Measurements from ENCODE around the gene CLDN14. TPM values are rescaled to one million over a fixed set of nuclear protein-coding genes. Genes with fewer than 3 reads are reported as not detected.

CLDN14 gene, protein sequence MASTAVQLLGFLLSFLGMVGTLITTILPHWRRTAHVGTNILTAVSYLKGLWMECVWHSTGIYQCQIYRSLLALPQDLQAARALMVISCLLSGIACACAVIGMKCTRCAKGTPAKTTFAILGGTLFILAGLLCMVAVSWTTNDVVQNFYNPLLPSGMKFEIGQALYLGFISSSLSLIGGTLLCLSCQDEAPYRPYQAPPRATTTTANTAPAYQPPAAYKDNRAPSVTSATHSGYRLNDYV
- total RNA-seq (2012; rRNA removed): not detected in 2 replicates

DNA sequence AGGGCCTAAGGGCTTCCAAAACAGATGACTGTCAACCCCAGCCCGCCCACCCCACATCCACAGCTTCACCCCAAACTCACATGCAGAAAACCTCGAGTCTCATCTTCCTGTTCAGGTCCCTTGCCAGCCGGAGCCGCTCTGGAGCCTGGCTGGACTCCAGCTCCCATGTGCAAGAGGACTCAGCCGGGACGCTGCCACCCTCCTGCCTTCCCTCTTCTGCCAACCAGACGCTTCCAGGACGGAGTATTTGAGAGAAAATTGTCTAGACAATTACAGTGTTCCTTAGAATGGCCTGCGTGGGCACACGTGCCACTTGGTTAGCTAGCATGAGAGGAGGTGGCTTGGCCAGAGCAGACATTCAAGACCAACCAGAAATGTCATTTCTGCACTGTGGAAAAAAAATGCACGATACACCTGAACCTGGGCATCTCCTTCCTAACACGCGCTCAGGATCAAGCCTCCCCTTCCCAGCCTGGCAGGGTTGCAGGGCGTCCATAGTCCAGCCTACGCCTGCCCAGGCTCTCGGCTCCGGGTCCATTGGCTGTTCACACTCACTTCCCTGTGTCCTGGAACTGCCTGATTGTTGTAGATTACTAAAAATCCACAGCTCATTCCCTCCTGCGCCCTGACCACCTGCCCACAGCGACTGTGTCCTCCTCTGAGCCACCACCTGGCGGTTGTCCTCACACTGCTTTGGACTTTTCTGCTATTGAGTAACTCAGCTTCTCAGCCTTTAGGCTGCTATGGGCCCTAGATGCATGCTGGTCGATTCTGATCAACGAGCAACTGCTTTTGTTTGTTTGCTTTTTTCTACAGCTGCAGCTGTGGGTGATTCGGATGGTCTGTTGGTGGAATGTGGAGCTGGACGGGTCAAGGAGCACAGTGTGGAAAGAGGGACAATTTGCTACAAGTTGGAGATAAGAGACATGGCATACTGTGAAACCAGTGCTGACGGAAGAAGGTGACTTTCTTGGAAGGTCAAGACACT, at the start of gene CLDN14:
Gene CLDN14, minus strand, starts transcription at position 708 of the 988 bp plus-strand sequence. CDS start 18,427 bp downstream, outside the sequence.
- H3K27me3 ChIP-seq (ENCODE audit: control insufficient read depth, insufficient read depth, low read length): no peaks in the 10 kb centered on the region
- H3K9ac ChIP-seq (ENCODE audit: low read depth, low read length): peak within 1 kb of the TSS; percentile 53
- H3K4me3 ChIP-seq (ENCODE audit: low read length): peak within 1 kb of the TSS; percentile 10
- H3K36me3 ChIP-seq (ENCODE audit: insufficient read depth, low read length): no peaks in the 10 kb centered on the region
- H3K4me2 ChIP-seq (ENCODE audit: low read length): peak within 1 kb of the TSS; percentile 74
- H3K4me1 ChIP-seq (ENCODE audit: control insufficient read depth, insufficient read depth, low read length): peaks cover 23% of the 10 kb centered on the region
- H3K9me3 ChIP-seq (replicated peaks; ENCODE audit: low read length): no peaks in the 10 kb centered on the region

DNA sequence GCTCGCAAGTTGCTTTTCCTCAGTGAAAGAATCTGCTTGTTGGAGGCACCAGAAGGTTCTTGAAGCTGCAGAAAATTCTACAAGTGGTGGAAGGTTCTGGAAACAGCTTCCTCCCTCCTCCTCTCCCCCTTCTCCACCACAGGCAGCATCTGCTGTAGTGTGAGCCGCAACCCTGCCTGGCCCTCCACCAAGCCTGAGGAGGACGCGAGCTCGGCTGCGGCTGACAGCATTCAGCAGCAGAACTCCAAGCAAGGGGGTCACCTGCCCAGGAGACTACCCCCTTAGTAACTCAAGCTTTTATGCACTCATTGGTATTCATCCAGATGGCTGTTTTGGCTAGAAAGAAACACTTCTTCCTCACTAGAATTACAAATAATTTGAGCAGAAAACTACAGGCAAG, 48.8 kb upstream of the CLDN14 start:
- no peaks in the 10 kb centered on the region for H3K9me3 ChIP-seq (replicated peaks; ENCODE audit: low read length)
- H3K4me3 ChIP-seq (ENCODE audit: low read length): no peak overlapping the region
- H3K27me3 ChIP-seq (ENCODE audit: control insufficient read depth, insufficient read depth, low read length): peaks cover 40% of the 10 kb centered on the region
- H3K4me2 ChIP-seq (ENCODE audit: low read length): no peak overlapping the region
- H3K9ac ChIP-seq (ENCODE audit: low read depth, low read length): no peak overlapping the region
- no peaks in the 10 kb centered on the region for H3K4me1 ChIP-seq (ENCODE audit: control insufficient read depth, insufficient read depth, low read length)
- H3K36me3 ChIP-seq (ENCODE audit: insufficient read depth, low read length): no peaks in the 10 kb centered on the region

DNA sequence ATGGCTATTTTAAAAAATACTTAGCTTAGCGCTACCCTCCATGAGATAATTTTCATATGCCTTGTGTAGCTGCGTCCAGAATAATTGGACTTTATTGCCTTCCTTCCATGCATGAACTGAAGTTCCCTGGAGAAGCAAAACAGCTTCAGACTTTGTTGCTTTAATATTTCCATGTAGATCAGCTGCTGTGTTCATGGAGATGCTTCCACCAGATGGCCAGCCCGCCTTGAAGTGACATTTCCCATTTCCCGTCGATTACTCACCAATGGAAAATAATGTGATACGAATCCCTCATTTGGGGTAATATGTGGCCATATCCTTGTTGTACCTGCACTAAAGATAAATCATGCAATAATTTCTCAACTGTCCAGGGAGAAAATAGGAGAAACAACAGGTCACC, 47.4 kb upstream of the CLDN14 start:
- no peak overlapping the region for H3K4me3 ChIP-seq (ENCODE audit: low read length)
- no peaks in the 10 kb centered on the region for H3K36me3 ChIP-seq (ENCODE audit: insufficient read depth, low read length)
- no peak overlapping the region for H3K9ac ChIP-seq (ENCODE audit: low read depth, low read length)
- H3K9me3 ChIP-seq (replicated peaks; ENCODE audit: low read length): no peaks in the 10 kb centered on the region
- H3K4me1 ChIP-seq (ENCODE audit: control insufficient read depth, insufficient read depth, low read length): no peaks in the 10 kb centered on the region
- peaks cover 43% of the 10 kb centered on the region for H3K27me3 ChIP-seq (ENCODE audit: control insufficient read depth, insufficient read depth, low read length)
- no peak overlapping the region for H3K4me2 ChIP-seq (ENCODE audit: low read length)

DNA sequence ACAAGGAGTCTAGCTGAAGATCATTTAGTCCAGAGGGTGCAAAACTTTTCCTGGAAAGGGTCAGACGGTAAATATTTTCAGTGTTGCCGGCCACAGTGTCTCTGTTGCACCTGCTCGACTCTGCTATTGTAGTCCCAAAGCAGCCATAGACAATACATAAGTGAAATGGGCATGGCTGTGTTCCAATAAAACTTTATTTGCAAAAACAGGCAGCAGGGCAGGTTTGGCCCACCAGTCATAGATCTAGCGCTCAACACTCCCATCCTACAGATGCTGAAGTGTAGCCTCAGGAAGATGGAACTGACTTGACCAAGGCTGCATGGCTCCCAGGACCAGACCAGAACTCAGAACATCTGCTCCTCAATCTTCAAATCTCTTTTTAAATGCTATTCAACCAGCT, 46.2 kb upstream of the CLDN14 start:
- H3K27me3 ChIP-seq (ENCODE audit: control insufficient read depth, insufficient read depth, low read length): peaks cover 43% of the 10 kb centered on the region
- no peak overlapping the region for H3K9ac ChIP-seq (ENCODE audit: low read depth, low read length)
- no peak overlapping the region for H3K4me3 ChIP-seq (ENCODE audit: low read length)
- H3K4me1 ChIP-seq (ENCODE audit: control insufficient read depth, insufficient read depth, low read length): no peaks in the 10 kb centered on the region
- H3K4me2 ChIP-seq (ENCODE audit: low read length): no peak overlapping the region
- no peaks in the 10 kb centered on the region for H3K36me3 ChIP-seq (ENCODE audit: insufficient read depth, low read length)
- H3K9me3 ChIP-seq (replicated peaks; ENCODE audit: low read length): no peaks in the 10 kb centered on the region

DNA sequence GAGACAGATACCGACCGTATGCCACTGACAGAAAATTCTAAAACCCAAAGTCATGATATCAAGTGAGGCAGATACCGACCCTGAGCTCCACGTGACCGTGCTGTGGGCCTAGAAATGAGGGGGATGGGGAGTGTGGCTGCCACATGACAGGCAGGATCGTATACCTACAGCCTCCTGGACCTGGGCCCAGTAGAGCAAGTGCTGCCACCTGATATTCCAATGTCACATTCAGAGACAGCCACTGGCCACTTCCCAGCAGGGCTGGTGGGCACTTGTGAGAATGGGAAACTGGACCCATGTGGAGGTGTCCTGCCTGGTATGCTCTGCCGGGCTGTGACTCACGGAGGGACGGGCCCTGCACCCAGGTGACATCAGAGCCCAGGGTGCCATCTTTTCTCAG, 44.6 kb upstream of the CLDN14 start:
- no peaks in the 10 kb centered on the region for H3K4me1 ChIP-seq (ENCODE audit: control insufficient read depth, insufficient read depth, low read length)
- H3K27me3 ChIP-seq (ENCODE audit: control insufficient read depth, insufficient read depth, low read length): peaks cover 42% of the 10 kb centered on the region
- H3K36me3 ChIP-seq (ENCODE audit: insufficient read depth, low read length): no peaks in the 10 kb centered on the region
- no peak overlapping the region for H3K4me2 ChIP-seq (ENCODE audit: low read length)
- H3K9ac ChIP-seq (ENCODE audit: low read depth, low read length): no peak overlapping the region
- H3K9me3 ChIP-seq (replicated peaks; ENCODE audit: low read length): no peaks in the 10 kb centered on the region
- no peak overlapping the region for H3K4me3 ChIP-seq (ENCODE audit: low read length)

DNA sequence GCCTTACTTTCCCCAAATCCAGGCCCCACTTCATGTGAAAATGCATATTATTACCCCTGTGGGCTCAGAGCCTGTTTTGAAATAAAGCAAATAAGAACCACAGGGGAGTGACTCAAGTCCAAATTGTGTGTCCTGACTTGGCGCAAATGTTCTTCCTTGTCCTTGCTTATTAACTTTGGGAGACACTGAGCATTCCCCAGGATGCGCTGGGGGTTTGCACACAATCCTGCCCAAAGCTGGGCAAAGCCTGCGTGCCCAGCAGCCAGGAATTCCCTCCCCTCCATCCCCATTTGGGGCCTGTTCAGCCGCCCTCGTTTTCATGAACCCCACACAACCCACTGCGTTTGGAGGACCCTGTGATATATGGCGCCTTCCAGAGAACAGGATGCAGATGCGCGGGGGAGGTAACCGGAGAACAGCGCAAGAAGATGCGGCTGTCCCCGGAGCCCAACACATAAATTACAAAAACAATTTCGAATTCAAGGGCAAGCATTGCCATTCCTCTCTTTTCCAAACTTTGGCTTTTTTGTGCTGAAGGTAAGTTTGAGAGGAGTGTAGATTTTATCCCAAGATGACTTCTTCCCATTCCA, 42.4 kb upstream of the CLDN14 start:
- Histone ChIP-seq H3K27me3 (ENCODE audit: control insufficient read depth, insufficient read depth, low read length) (peaks cover 25% of the 10 kb centered on the region), H3K4me1 (ENCODE audit: control insufficient read depth, insufficient read depth, low read length) (no peaks in the 10 kb centered on the region), H3K36me3 (ENCODE audit: insufficient read depth, low read length) (no peaks in the 10 kb centered on the region)

DNA sequence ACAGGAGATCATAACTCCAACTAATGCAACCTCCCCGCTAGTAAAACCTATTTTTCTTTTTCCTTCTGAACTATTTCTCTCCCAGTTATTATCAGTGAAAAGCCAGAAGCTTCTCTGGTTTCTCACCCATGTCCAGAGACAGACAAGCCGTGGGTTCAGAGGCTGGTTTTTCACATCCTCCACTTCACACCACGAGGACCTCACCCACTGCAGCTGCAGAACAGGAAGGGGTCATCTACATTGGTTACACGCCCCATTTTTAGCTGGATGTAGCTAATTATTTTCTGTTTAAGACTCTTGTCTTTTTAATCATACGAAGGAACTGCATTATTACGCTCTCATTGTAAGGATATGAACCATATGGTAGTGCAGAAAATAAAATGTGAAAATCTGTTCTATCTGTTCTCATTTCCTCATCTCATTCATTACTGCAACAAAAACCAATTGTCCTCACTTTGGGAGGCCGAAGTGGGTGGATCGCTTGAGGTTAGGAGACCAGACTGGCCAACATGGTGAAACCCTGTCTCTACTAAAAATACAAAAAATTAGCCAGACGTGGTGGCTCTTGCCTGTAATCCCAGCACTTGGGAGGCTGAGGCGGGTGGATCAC, 39.1 kb upstream of the CLDN14 start:
- H3K4me3 ChIP-seq (ENCODE audit: low read length): no peak overlapping the region
- no peak overlapping the region for H3K4me2 ChIP-seq (ENCODE audit: low read length)
- no peaks in the 10 kb centered on the region for H3K36me3 ChIP-seq (ENCODE audit: insufficient read depth, low read length)
- no peaks in the 10 kb centered on the region for H3K4me1 ChIP-seq (ENCODE audit: control insufficient read depth, insufficient read depth, low read length)
- H3K9me3 ChIP-seq (replicated peaks; ENCODE audit: low read length): no peaks in the 10 kb centered on the region
- peaks cover 11% of the 10 kb centered on the region for H3K27me3 ChIP-seq (ENCODE audit: control insufficient read depth, insufficient read depth, low read length)
- no peak overlapping the region for H3K9ac ChIP-seq (ENCODE audit: low read depth, low read length)

More for the DNA sequence above, 42.4 kb upstream of the CLDN14 start:
- no peak overlapping the region for H3K4me2 ChIP-seq (ENCODE audit: low read length)
- no peaks in the 10 kb centered on the region for H3K9me3 ChIP-seq (replicated peaks; ENCODE audit: low read length)
- no peak overlapping the region for H3K4me3 ChIP-seq (ENCODE audit: low read length)
- H3K9ac ChIP-seq (ENCODE audit: low read depth, low read length): no peak overlapping the region

DNA sequence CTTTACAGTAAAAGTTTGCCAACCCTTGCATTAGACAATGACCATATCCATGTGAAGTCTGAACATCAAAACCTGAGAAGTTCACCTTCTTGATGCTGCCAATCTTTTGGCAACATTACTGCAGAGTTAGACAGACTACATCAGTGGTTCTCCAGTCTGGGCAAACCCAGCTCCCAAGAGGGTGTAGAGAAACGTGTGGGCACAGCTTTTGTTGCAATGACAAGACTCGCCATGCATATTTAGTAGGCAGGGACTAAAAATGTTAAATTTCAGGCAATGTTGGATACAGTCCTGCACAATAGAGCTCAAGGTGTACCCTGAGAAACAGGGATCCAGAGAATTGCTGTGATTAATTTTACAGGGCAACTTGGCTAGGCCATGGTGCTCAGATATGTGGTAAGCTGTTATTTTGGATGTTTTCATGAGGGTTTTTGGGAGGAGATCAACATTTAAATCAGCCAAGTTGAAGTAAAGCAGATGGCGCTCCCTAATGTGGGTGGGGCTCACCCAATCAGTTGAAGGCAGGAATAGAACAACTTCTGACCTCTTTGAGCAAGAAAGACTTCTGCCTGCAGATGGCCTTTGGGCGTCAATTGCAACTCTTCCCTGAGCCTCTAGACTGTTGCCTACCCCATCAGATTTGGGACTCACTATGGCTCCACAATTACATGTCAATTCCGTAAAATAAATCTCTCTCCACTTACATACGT, 37.6 kb upstream of the CLDN14 start:
- no peak overlapping the region for H3K4me3 ChIP-seq (ENCODE audit: low read length)
- H3K9me3 ChIP-seq (replicated peaks; ENCODE audit: low read length): no peaks in the 10 kb centered on the region
- no peak overlapping the region for H3K9ac ChIP-seq (ENCODE audit: low read depth, low read length)
- no peak overlapping the region for H3K4me2 ChIP-seq (ENCODE audit: low read length)
- H3K27me3 ChIP-seq (ENCODE audit: control insufficient read depth, insufficient read depth, low read length): peaks cover 8% of the 10 kb centered on the region
- no peaks in the 10 kb centered on the region for H3K36me3 ChIP-seq (ENCODE audit: insufficient read depth, low read length)
- H3K4me1 ChIP-seq (ENCODE audit: control insufficient read depth, insufficient read depth, low read length): no peaks in the 10 kb centered on the region

DNA sequence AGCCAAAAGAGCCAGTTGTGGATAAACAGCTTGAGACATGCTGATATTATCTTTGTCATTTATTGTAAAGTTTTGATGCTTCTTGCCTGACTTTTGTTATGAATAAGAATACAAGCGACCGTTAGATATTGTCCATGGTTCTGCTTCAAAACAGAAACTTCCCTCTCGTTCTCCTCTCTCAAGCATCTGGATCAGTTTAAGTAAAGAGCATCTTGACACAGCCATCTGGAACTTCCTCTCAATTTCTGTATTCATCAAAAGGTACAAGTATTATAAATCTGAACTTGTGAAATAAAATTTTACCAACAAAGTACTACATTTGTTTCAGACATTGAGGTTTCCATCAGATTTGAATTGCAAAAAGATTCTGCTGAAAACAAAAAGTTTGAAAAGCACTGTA, 36.4 kb upstream of the CLDN14 start:
- Histone ChIP-seq H3K9me3 (replicated peaks; ENCODE audit: low read length) (no peaks in the 10 kb centered on the region), H3K4me3 (ENCODE audit: low read length) (no peak overlapping the region), H3K4me2 (ENCODE audit: low read length) (no peak overlapping the region), H3K9ac (ENCODE audit: low read depth, low read length) (no peak overlapping the region), H3K27me3 (ENCODE audit: control insufficient read depth, insufficient read depth, low read length) (peaks cover 17% of the 10 kb centered on the region), H3K36me3 (ENCODE audit: insufficient read depth, low read length) (no peaks in the 10 kb centered on the region), H3K4me1 (ENCODE audit: control insufficient read depth, insufficient read depth, low read length) (no peaks in the 10 kb centered on the region)

DNA sequence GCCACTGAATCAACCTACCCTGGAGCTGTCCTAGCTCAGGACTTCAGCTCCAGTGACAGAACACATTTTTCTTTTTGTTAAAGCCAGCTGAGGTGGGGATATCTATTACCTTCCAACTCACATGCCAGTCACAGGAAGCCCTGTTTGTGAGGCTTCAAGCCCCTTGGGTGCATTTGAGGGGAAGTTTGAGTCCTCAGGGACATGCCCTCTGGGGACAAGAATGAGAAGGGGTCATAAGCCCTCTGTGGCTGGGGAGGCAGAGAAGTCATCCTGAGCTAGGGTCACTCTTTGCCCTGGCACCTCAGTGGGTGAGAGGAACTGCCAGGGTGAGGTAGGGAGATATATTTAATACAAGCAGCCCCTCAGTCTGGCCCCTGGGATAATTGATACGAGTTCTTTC, 33.5 kb upstream of the CLDN14 start:
- no peak overlapping the region for H3K4me2 ChIP-seq (ENCODE audit: low read length)
- no peaks in the 10 kb centered on the region for H3K4me1 ChIP-seq (ENCODE audit: control insufficient read depth, insufficient read depth, low read length)
- no peak overlapping the region for H3K4me3 ChIP-seq (ENCODE audit: low read length)
- no peaks in the 10 kb centered on the region for H3K9me3 ChIP-seq (replicated peaks; ENCODE audit: low read length)
- peaks cover 13% of the 10 kb centered on the region for H3K27me3 ChIP-seq (ENCODE audit: control insufficient read depth, insufficient read depth, low read length)
- no peaks in the 10 kb centered on the region for H3K36me3 ChIP-seq (ENCODE audit: insufficient read depth, low read length)
- no peak overlapping the region for H3K9ac ChIP-seq (ENCODE audit: low read depth, low read length)

DNA sequence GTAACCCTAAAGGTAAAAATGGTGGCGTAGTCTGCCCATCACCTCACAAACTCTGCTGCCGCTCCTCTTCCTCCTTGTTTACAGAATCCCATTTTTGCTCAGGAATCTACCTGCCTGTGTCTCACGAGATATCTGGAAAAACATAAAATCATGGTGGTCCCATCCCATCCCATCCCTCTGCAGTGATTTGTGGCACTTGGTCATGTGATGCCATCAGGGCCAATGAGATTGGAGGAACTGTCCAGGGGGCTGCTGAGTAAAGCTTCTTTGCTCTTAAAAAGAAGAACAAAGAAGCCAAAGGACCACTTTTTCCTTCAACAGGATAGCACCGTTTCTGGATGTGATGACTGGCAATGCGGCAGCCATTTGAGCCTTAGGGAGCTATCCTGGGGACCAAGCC, 33.0 kb upstream of the CLDN14 start:
- Histone ChIP-seq H3K9ac (ENCODE audit: low read depth, low read length) (no peak overlapping the region), H3K4me3 (ENCODE audit: low read length) (no peak overlapping the region), H3K4me2 (ENCODE audit: low read length) (no peak overlapping the region), H3K27me3 (ENCODE audit: control insufficient read depth, insufficient read depth, low read length) (peaks cover 13% of the 10 kb centered on the region), H3K9me3 (replicated peaks; ENCODE audit: low read length) (no peaks in the 10 kb centered on the region), H3K4me1 (ENCODE audit: control insufficient read depth, insufficient read depth, low read length) (no peaks in the 10 kb centered on the region), H3K36me3 (ENCODE audit: insufficient read depth, low read length) (no peaks in the 10 kb centered on the region)
